GM19328 (cell line): Measurements from ENCODE around the gene SPRYD7.
"Not testable (repeated sequence)": the region's sequence is repeated elsewhere in the genome, so short reads cannot be mapped to it uniquely, and the experiment has no call there.

Experiments
- ATAC-seq: cut with Tn5 transposase; IDR thresholded peaks from one replicate; pipeline ENCODE4 v1.9.1; 2021; ENCODE audit warnings: mild to moderate bottlenecking, moderate library complexity; ENCODE audit not compliant: unreplicated experiment

Gene SPRYD7

DNA sequence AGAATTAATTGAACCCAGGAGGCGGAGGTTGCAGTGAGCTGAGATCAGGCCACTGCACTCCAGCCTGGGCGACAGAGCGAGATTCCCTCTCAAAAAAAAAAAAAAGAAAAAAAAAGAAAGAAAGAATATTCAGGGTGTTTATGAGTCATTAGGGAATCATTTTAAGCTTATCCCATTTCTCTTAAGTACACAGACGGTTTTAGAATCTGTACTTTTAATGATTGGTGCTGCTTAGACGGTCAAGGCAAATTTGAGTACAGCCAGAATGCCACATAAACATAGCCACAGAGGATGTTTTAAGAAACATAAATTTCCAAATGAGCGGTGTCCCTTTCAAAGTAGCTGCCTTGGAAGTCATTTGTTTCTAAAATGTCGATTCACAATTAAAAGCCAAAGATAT lies 2.6 kb downstream of the SPRYD7 start:
- no peak for ATAC-seq

DNA sequence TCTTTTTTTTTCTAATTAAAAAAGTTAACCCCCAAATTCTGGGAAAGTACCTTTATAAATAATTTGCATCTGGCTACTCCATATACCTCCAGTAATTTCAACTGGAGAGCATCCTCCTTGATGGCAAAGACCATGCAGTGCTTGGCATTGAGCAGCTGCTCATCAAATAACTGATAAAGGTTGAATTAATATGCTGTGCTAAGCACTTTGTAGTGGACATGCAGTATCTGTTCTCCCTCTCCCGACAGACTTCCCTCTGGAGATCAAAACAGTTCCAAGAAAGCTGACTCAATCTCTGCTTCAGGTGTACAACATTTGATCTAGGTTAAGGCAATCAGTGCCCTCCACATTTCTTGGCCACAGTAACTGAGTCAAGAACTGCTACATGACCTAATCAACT lies 3.3 kb downstream of the SPRYD7 start:
- ATAC-seq = no peak

DNA sequence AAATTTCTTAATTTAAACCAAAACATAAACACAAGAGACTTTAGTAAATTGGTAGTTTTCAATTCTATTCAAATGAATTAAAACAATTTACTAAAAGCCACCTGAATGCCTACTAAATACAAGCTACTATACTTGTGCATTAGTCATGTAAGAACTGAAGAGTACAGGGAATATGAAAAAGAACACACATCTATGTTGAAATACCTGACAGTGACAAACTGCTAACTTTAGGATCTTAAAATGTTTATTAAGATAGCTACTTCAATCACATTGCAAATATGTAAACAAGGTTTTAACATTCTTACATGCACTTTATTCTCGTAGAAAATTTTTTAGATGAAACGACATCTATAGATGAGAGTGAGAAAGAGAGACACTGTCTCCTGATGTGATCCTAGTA lies 4.1 kb downstream of the SPRYD7 start:
- no peak for ATAC-seq

DNA sequence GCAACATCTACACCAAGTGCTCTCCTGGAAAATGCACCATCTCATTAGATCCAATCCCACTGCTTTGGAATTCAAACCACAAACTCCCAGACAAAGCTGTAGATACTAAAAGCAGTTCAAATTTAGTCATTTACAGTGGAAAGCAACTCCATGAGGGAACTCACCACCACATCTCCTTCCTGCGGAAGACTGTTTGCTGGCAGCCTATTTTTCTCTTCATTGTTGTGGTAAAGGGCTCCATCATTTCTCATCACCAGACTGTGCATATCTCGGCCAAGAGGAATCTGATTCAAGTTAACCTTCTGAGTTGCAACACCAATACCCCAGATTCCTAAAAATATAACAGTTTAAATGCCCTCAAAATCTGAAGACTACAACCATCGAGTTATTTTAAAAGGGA lies 8.4 kb downstream of the SPRYD7 start:
- no peak for ATAC-seq

DNA sequence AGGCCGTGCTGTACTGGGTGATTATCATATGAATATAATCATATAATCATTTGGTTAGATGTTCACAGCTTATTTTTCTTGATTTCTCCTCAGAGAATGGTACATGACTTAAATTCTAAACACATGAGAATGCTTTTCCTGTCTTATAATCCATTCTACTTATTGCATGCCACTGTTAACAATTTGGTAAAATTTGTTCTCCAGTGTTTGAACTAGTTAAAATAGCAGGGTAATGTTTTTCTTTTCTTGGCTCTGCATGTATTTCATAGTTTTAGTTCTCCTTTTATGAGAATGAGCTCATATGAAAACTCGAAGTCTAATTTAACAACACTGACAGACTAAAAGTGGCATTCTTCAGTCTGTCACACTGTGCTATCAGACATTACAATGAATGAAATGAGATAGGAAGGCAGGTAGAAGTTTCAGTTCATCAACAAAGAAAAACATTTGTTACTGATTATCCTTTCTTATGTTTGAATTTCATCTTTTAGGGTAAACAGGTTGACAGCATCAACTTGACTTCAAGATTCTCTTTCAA lies 10.2 kb downstream of the SPRYD7 start:
- no peak for ATAC-seq

DNA sequence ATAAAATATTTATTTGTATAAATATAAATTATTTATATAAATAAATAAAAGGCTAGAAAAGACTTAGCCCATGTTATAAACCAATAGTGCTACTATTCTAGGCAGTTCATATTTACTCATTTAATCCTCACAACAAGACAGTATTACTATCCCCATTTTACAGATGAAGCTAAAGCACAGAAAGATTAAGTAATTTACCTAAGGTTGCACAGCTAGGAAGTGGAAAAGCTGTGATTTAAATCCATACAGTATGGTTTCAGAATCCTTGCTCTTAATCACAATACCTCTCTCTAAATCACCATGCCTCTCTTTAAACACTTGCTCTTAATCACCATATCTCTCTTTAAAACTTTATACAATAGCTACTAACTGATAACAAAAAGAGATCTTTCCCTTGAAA lies 13.8 kb downstream of the SPRYD7 start:
- no peak for ATAC-seq

DNA sequence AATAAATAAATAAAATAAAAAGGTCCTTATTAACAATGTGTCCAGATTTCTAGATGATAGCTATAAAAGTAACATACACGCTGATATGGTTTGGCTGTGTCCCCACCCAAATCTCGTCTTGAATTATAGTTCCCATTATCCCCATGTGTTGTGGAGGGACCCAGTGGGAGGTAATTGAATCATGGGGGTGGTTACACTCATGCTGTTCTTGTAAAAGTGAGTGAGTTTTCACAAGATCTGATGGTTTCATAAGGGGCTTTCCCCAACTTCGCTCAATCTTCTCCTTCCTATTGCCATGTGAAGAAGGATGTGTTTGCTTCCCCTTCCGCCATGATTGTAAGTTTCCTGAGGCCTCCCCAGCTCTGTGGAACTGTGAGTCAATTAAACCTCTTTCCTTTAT lies 15.2 kb downstream of the SPRYD7 start:
- ATAC-seq = not testable (repeated sequence)

DNA sequence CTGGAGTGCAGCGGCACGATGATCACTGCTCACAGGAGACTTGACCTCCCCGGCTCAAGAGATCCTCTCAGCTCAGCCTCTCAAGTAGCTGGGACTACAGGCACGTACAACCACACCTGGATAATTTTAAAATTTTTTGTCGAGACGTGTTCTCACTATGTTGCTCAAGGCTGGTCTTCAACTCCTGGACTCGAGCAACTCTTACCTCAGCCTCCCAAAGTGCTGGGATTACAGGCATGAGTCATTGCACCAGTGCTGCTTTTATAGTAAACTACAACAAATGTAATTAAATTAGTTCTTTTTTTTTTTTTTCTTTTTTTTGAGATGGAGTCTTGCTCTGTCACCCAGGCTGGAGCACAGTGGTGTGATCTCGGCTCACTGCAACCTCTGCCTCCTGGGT lies 18.0 kb downstream of the SPRYD7 start:
- ATAC-seq = not testable (repeated sequence)

DNA sequence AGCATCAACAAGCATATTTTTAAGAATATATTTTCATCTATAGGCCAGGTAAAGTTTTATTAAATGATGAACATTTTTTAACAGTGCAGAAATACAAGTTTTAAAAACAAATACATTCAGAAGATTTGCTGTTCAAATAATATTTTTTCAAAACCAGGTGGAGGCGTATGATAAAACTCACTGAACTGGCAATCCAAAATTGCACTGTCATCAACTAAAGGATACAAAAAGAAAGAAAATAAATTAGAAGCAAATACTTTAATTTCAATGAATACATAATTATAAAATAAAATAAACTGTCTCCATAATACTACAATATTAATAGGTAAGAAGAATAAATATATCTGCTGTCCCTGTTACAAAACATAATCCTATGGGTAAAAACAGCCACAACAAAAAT lies 21.2 kb downstream of the SPRYD7 start:
- no peak for ATAC-seq

DNA sequence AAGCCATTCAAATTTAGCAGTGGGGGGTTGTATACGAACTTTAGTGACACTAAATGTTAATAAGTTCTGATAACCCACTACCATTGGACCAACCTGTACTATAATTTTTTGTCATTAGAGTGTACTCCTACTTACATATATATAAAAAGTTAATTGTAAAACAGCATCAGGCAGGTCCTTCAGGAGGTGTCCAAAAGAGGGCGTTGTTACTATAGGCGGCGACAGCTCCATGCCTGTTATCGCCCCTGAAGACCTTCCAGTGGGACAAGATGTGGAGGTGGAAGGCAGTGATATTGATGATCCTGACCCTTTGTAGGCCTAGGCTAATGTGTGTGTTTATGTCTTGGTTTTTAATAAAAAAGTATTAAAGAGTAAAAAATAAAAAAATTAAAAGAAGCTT lies 27.5 kb downstream of the SPRYD7 start:
- ATAC-seq = no peak

DNA sequence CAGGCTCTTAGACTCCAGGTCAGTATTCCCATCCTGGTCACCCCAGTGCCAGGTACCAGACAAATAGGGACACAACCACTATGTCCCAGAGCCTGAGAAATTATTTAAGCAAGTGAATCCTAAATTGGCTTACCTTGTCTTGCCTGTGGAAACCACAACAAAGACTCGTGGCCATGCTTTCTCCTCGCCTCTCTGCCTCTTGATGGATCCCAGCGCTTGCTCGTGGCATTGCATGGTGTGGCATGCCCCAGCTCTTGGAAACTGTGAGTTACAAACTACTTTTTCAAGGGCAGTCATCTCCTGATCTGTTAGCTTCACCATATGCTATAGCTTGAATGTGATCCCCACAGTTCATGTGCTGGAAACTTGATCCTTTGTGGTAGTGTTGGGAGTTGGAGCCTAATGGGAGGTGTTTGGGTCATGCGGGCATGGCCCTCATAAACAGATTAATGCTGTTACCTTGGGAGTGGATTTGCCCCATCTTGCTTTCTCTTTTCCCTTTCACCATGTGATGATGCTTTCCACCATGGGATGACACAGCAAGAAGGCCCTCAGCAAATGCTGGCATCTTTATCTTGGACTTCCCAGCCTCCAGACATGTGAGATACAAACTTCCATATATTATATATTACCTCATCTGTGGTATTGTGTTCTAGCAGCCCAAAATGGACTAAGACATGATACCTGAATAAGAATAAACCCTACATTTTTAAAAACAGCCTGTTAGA lies 31.2 kb downstream of the SPRYD7 start:
- no peak for ATAC-seq

DNA sequence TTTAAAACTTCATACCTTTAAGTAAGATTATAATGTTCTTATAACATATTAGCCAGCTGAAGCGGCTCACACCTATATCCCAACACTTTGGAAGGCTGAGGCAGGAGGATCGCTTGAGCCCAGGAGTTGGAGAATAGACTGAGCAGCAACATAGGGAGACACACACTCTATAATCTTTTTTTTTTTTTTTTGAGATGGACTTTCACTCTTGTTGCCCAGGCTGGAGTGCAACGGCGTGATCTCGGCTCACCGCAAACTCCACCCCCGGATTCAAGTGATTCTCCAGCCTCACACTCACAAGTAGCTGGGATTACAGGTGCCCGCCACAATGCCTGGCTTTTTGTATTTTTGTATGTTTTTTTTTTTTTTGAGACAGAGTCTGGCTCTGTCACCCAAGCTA lies 37.3 kb downstream of the SPRYD7 start:
- ATAC-seq = no peak

DNA sequence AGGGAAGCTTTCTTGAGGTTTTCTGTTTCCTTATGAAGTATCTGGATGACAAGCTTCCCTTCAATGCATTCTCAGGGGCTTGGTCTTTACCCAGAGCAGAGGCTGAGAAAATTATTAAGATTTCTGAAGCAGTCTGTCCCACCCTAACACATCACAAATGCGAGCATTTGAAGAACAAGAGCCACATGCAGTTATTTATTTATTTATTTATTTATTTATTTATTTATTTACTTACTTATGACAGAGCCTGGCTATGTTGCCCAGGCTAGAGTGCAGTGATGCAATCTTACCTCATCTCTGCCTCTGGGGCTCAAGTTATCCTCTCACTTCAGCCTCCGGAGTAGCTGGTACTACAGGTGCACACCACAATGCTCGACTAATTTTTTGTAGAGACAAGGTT lies 38.4 kb downstream of the SPRYD7 start:
- no peak for ATAC-seq

DNA sequence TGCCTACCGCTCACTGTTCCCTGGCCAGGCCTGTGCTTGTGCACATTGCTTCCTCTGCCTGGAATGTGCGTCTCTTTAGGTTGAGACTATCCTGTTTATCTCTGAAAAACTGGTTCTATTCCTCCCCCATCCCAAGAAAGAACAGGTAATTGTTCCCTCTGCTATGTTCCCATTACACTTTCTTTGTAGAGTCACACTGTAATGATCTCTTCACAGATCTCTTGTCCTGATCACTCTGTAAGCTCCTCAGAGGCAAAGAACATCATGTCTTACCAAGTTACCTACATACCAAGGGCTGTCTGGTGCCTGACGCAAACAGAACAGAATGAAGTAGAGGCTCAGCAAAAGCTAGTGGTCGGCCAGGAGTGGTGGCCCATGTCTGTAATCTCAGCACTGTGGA lies 40.3 kb downstream of the SPRYD7 start:
- no peak for ATAC-seq

DNA sequence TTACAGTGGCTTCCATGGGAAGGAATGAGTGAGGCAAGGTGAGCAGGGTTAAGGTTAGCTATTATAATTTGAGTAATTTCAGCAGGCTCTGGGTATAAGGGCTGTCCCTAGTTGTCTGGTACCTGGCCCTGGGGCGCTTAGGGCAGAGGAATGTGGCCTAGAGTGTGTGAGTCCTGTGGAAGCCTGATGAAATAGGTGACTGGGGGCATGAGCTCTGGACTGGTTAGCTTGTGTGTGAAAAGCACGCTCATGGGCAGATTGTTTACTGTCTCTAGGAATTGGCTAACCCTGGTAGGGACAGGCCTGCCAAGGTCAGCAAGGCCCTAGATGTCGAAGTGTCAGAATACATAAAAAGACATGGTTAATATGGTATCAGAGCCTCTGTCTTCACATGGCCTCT lies 42.5 kb downstream of the SPRYD7 start:
- no peak for ATAC-seq

DNA sequence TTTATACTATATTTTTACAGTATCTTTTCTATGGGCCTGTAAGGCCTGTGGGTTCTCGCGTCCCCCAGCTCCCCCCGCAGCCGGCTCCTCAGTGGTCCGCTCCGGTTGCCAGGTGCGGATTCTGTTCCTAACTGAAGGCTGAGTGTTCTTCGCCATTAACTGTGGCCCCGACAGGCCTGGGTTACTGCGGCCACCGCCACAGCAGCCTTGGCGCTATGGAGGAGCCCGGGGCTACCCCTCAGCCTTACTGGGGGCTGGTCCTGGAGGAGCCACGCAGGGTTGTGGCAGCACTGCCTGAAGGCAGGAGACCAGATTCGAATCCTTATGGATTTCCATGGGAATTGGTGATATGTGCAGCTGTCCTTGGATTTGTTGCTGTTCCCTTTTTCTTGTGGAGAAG lies 45.8 kb downstream of the SPRYD7 start:
- ATAC-seq = no peak

DNA sequence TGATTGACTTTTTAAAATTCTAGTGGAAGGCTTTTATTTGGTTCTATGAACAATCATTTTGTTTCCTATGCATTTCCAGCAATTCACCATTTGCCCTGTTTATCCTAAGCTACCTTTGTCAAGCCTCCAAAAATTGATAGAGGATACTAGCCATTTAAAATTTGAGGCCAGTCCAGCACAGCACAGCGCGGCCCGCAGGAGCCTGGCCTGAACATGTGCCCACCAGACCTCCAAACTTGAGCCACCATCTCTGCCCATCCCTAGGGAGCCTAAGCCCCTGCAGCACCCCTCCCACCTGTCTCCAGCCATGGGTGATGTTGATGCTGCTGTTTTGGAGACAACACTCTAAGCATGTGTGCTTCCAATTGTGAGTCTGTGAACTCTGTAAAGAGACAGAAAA lies 57.5 kb downstream of the SPRYD7 start:
- no peak for ATAC-seq

DNA sequence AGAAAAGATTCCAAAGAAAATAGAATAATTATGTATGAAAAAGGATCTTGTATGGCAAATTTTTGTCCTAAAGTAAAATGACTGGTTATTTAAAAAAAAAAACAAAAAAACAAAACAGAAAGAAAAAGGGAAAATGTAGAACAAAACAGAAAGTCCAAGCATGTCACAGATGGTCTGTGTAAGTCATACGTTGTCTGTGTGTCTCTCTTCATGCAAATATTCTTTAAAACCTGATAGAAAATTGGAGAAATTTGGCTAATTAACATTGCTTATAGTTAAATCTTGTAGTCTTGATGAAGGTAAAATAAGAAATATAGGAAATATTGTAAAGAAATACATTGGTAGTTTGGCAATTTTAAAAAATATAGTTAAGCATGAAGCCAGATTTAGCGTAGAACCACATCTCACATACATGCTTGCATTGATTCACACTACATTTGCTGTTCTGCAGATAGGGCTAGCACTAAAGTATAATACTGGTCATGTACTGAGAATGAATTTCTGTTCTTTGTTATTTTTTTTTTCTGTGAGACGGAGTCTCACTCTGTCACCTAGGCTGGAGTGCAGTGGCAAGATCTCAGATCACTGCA lies 58.4 kb downstream of the SPRYD7 start:
- no peak for ATAC-seq

DNA sequence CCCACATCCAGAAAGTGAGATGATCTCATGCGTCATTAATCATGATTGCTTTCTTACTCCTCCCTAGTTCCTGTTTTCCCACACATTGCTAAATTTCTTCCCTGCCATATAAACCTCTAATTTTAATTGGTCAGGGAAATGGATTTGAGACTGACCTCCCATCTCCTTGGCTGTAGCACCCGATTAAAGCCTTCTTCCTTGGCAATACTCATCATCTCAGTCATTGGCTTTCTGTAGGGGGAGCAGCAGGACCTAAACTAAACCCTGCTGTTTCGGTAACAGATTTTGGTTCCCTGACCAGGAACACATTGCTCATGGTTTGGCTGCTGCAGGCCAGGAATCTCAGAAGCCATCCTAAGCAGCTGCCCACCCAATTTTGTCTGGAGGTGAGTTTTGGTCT lies 61.7 kb downstream of the SPRYD7 start:
- ATAC-seq = no peak

DNA sequence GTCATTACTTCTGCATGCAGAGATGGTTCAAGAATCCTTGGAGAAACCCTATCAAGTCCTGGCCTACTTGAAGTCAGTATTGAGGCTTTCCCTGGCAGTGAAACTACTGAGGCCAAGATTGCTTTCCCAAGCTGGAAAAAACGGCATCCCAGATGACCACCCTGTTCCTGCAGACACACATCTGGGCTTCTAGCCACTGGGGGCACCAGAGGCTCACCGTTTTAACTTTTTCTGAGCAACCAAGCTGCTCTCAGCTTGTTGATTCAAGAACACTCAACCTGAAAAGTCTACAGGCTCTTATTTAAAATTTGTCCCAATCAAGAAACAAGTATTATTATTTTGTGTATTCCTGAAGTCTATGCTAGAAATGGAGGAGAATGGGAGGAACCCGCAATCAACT lies 66.6 kb downstream of the SPRYD7 start:
- no peak for ATAC-seq

DNA sequence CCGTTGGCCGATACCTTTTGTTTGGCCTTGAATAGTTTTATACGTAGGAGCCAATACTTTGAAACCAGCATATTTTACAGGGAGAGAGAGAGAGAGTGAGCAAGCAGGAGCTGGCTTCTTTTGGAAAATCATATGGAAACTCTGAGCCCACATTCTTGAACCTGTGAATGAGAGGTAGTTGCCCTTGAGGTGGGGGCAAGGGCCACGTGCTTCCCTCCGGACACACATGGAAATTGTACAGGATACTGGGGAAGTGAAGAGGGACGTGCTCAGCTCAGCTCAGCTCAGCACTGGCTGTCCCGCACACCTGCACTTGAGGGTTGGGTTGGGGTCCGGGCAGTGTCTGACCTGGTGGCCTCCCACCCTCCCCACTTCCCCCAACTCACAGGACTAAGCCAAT lies 68.3 kb downstream of the SPRYD7 start:
- no peak for ATAC-seq

DNA sequence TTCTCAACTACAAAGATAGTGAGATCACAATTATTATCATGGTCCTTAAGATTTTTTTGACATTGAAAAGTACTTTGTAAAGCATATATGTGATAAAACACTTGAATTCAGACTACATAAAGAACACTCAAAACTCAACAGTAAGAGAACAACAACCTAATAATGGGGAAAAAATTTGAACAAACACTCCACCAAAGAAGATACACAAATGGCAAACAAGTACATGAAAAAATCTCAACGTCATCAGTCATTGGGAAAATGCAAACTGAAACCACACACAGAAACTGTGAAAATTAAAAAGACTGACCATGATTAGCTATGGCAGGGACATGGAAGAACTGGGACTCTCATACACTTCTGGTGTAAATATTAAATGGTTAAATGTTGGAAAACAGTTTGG lies 70.9 kb downstream of the SPRYD7 start:
- ATAC-seq = no peak

DNA sequence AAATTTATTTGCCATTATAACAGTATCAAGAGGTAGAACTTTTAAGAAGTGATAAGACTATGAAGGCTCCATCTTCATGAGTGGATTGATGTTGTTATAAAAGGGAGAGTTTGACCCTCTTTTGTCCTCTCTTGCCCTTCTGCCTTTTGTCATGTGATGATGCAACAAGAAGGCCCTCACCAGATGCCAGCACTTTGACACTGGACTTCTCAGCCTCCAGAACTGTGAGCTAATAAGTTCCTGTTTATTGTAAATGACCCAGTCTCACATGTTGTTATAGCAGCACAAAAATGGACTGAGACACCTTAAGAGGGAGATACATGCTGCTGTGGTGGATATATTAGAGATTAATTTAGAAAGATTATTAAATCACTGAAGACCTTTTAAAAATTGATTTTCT lies 71.6 kb downstream of the SPRYD7 start:
- ATAC-seq = no peak
